ENCODE measurements around the gene MYH10. TPM values are rescaled to one million over a fixed set of nuclear protein-coding genes. Genes with fewer than 3 reads are reported as not detected.

The MYH10 gene
- total RNA-seq, 2 donors from 2014 or later = 0.42 to 0.99 TPM

GRCh38 chr17:8476741-8477140, 153.8 kb downstream of the MYH10 start:
- ATAC-seq = no peak
- H3K9me3 ChIP-seq (ENCODE audit: control insufficient read depth, low read length, poor library complexity, severe bottlenecking) = no peaks in the 10 kb centered on the region
- peak overlapping the region; percentile 53 for H3K27ac Mint-ChIP-seq
- no peaks in the 10 kb centered on the region for H3K27me3 Mint-ChIP-seq
- H3K36me3 Mint-ChIP-seq (ENCODE audit: low read depth) = peaks cover 9% of the 10 kb centered on the region
- peaks cover 7% of the 10 kb centered on the region for H3K4me1 Mint-ChIP-seq
- no peak for DNase-seq
- H3K4me3 Mint-ChIP-seq = no peak overlapping the region

GRCh38 chr17:8475781-8476180, 154.7 kb downstream of the MYH10 start:
- no peak for DNase-seq
- Mint-ChIP-seq H3K27me3 (no peaks in the 10 kb centered on the region), H3K27ac (no peak overlapping the region), H3K4me3 (peak overlapping the region; percentile 15), H3K4me1 (peaks cover 9% of the 10 kb centered on the region), H3K36me3 (ENCODE audit: low read depth) (peaks cover 11% of the 10 kb centered on the region)
- no peak for ATAC-seq
- H3K9me3 ChIP-seq (ENCODE audit: control insufficient read depth, low read length, poor library complexity, severe bottlenecking) = no peaks in the 10 kb centered on the region

DNA sequence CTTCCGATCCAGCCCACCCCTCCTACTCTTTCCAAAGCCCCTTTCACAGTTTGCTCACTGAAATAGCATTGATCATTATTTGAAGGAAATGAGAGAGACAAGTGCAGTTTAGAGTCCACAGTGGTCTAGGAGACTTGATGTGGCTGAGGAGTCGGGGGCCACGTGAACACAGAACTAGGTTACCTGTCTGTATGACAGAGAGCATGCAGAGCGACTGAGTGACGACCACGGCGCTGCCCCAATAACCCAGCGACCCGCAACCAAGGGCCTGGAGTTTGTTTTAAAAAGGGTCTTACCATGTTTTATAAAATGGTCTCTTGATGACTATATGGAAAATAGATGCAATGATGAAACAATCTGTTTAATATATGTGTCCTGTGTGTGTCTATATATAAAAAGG, 155.3 kb downstream of the MYH10 start:
- Mint-ChIP-seq H3K27ac (peak overlapping the region; percentile 9), H3K4me3 (no peak overlapping the region), H3K36me3 (ENCODE audit: low read depth) (peaks cover 11% of the 10 kb centered on the region), H3K27me3 (no peaks in the 10 kb centered on the region), H3K4me1 (peaks cover 9% of the 10 kb centered on the region)
- H3K9me3 ChIP-seq (ENCODE audit: control insufficient read depth, low read length, poor library complexity, severe bottlenecking) = no peaks in the 10 kb centered on the region
- ATAC-seq (no peak), DNase-seq (no peak)

DNA sequence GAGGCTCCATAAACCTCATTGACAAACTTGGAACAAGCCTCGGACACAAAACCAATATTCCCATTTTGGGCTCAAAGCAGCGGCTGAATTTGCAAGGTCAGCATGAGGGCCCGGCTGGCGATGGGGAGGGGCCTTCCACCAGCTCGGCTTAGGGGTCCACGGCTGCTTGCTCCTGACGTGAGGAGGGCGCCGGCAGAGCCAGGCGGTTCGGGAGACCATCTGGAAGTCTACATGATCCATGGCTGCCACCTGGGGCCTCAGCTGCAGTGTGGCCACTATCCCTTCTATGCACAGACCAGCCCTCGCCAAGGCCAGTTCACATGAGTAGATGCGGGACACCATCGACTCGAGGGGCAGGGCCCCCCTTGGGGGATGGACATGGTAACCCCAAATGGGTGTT, 155.7 kb downstream of the MYH10 start:
- peaks cover 9% of the 10 kb centered on the region for H3K36me3 Mint-ChIP-seq (ENCODE audit: low read depth)
- no peak for ATAC-seq

GRCh38 chr17:8473451-8474192, 156.9 kb downstream of the MYH10 start:
- Mint-ChIP-seq H3K27ac (no peak overlapping the region), H3K36me3 (ENCODE audit: low read depth) (peaks cover 8% of the 10 kb centered on the region)
- no peak for DNase-seq

More for the DNA sequence above, 155.7 kb downstream of the MYH10 start:
- Mint-ChIP-seq H3K4me1 (peaks cover 8% of the 10 kb centered on the region), H3K27ac (peak overlapping the region; percentile 9), H3K4me3 (no peak overlapping the region), H3K27me3 (no peaks in the 10 kb centered on the region)
- no peaks in the 10 kb centered on the region for H3K9me3 ChIP-seq (ENCODE audit: control insufficient read depth, low read length, poor library complexity, severe bottlenecking)
- DNase-seq = no peak

GRCh38 chr17:8472663-8473062, 157.9 kb downstream of the MYH10 start:
- H3K4me1 Mint-ChIP-seq = peaks cover 4% of the 10 kb centered on the region
- H3K36me3 Mint-ChIP-seq (ENCODE audit: low read depth) = peaks cover 8% of the 10 kb centered on the region
- no peak for ATAC-seq
- H3K27me3 Mint-ChIP-seq = no peaks in the 10 kb centered on the region
- no peak overlapping the region for H3K27ac Mint-ChIP-seq
- DNase-seq = no peak
- no peak overlapping the region for H3K4me3 Mint-ChIP-seq
- no peaks in the 10 kb centered on the region for H3K9me3 ChIP-seq (ENCODE audit: control insufficient read depth, low read length, poor library complexity, severe bottlenecking)

More at GRCh38 chr17:8473451-8474192, 156.9 kb downstream of the MYH10 start:
- no peaks in the 10 kb centered on the region for H3K9me3 ChIP-seq (ENCODE audit: control insufficient read depth, low read length, poor library complexity, severe bottlenecking)
- Mint-ChIP-seq H3K4me3 (no peak overlapping the region), H3K27me3 (no peaks in the 10 kb centered on the region), H3K4me1 (peaks cover 6% of the 10 kb centered on the region)
- no peak for ATAC-seq

DNA sequence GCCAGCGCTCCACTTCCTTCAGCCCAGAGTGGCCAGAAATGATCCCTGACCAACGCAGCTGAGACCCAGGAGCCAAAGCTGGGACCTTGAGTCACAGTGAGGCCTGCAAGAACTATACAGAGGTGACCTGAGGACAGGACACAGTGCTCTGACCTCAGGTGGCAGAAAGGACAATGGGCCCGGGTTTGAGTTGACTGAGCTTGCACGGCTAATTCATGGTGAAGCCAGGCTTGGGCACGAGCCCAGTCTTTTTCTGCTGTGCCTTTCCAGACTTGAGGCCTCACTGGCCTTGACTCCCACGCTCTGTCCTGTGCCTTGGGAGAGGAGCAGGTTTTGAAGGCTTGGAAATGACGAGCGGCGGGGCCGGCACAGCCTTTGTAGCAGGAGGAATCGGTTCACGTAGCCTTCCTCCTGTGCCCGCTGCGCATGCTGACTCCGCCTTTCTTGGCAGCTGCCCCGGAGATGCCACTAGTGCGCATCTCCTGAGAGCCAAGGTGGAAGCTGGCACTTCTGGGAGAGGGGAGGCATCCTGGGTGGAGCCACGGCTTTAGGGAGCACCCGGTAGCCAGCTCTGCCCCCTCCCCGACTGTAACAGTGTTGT, 160.0 kb downstream of the MYH10 start:
- Mint-ChIP-seq H3K4me3 (peak overlapping the region; percentile 1), H3K36me3 (ENCODE audit: low read depth) (peaks cover 5% of the 10 kb centered on the region), H3K4me1 (peaks cover 2% of the 10 kb centered on the region), H3K27ac (peak overlapping the region; percentile 56), H3K27me3 (no peaks in the 10 kb centered on the region)
- no peaks in the 10 kb centered on the region for H3K9me3 ChIP-seq (ENCODE audit: control insufficient read depth, low read length, poor library complexity, severe bottlenecking)
- ATAC-seq = no peak
- DNase-seq = no peak

GRCh38 chr17:8469964-8470363, 160.6 kb downstream of the MYH10 start:
- DNase-seq (no peak), ATAC-seq (no peak)
- Mint-ChIP-seq H3K36me3 (ENCODE audit: low read depth) (peaks cover 6% of the 10 kb centered on the region), H3K4me3 (peak overlapping the region; percentile 1), H3K27ac (no peak overlapping the region), H3K27me3 (no peaks in the 10 kb centered on the region), H3K4me1 (peaks cover 7% of the 10 kb centered on the region)
- no peaks in the 10 kb centered on the region for H3K9me3 ChIP-seq (ENCODE audit: control insufficient read depth, low read length, poor library complexity, severe bottlenecking)

DNA sequence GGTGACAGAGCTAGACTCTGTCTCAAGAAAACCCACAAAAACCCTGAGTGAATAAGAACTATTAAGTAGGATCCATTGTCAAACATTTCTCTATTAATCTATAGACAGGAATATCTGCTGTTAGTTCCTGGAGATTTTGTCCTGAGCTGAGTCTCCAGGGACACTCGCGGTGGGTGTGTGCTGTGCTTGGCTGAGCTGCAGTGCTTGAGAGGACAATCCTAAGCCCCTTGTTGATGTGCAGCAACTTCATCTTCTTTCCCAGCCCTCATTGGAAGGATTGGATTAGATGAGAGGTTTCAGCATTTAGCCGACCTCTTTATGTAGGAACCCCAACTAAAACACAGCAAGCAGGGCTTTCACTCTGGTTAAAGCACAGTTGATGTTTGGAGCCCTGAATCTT, 161.5 kb downstream of the MYH10 start:
- Mint-ChIP-seq H3K4me3 (no peak overlapping the region), H3K4me1 (peaks cover 15% of the 10 kb centered on the region), H3K27ac (no peak overlapping the region), H3K36me3 (ENCODE audit: low read depth) (peaks cover 9% of the 10 kb centered on the region), H3K27me3 (no peaks in the 10 kb centered on the region)
- ATAC-seq = no peak
- H3K9me3 ChIP-seq (ENCODE audit: control insufficient read depth, low read length, poor library complexity, severe bottlenecking) = no peaks in the 10 kb centered on the region
- DNase-seq = no peak

- no peak overlapping the region for H3K4me3 Mint-ChIP-seq
- peaks cover 10% of the 10 kb centered on the region for H3K36me3 Mint-ChIP-seq (ENCODE audit: low read depth)
- peak overlapping the region; percentile 21 for H3K27ac Mint-ChIP-seq
- ATAC-seq (no peak), DNase-seq (no peak)
- H3K27me3 Mint-ChIP-seq = no peaks in the 10 kb centered on the region
- no peaks in the 10 kb centered on the region for H3K9me3 ChIP-seq (ENCODE audit: control insufficient read depth, low read length, poor library complexity, severe bottlenecking)
- H3K4me1 Mint-ChIP-seq = peaks cover 20% of the 10 kb centered on the region
These were observed 162.4 kb downstream of the MYH10 start for GRCh38 chr17:8468127-8468526.

- ATAC-seq (no peak), DNase-seq (no peak)
- no peak overlapping the region for H3K4me3 Mint-ChIP-seq
- H3K9me3 ChIP-seq (ENCODE audit: control insufficient read depth, low read length, poor library complexity, severe bottlenecking) = no peaks in the 10 kb centered on the region
- H3K4me1 Mint-ChIP-seq = peaks cover 20% of the 10 kb centered on the region
- H3K27ac Mint-ChIP-seq = peak overlapping the region; percentile 21
- no peaks in the 10 kb centered on the region for H3K27me3 Mint-ChIP-seq
- H3K36me3 Mint-ChIP-seq (ENCODE audit: low read depth) = peaks cover 10% of the 10 kb centered on the region
These were observed 163.0 kb downstream of the MYH10 start for GRCh38 chr17:8467527-8467926.

DNA sequence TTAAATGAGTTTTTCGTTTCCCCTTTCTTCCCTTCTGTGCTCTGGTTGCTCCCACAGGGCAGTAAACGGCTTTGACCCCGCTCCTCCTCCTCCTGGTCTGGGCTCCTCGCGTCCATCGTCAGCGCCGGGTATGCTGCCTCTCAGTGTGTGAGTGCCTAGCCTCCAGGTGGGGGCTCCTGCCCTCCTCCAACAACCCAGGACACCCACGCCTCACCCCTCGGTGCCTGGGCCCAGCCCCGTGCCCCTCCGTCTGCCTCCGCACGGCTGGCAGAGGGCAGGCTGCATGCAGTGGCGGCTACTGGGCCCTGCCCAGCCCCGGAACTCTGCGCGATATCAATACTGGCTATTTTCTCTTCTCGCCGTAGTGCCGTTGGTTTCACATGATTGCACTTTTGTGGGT, 163.7 kb downstream of the MYH10 start:
- H3K4me1 Mint-ChIP-seq = peaks cover 20% of the 10 kb centered on the region
- H3K36me3 Mint-ChIP-seq (ENCODE audit: low read depth) = peaks cover 10% of the 10 kb centered on the region
- H3K27me3 Mint-ChIP-seq = no peaks in the 10 kb centered on the region
- no peak overlapping the region for H3K27ac Mint-ChIP-seq
- no peaks in the 10 kb centered on the region for H3K9me3 ChIP-seq (ENCODE audit: control insufficient read depth, low read length, poor library complexity, severe bottlenecking)
- H3K4me3 Mint-ChIP-seq = no peak overlapping the region
- no peak for ATAC-seq
- no peak for DNase-seq

GRCh38 chr17:8466456-8466855, 164.1 kb downstream of the MYH10 start:
- no peak for DNase-seq
- peaks cover 13% of the 10 kb centered on the region for H3K36me3 Mint-ChIP-seq (ENCODE audit: low read depth)
- H3K4me1 Mint-ChIP-seq = peaks cover 22% of the 10 kb centered on the region
- H3K27ac Mint-ChIP-seq = no peak overlapping the region
- H3K4me3 Mint-ChIP-seq = no peak overlapping the region
- no peak for ATAC-seq
- no peaks in the 10 kb centered on the region for H3K27me3 Mint-ChIP-seq
- no peaks in the 10 kb centered on the region for H3K9me3 ChIP-seq (ENCODE audit: control insufficient read depth, low read length, poor library complexity, severe bottlenecking)

- Mint-ChIP-seq H3K4me3 (no peak overlapping the region), H3K27ac (no peak overlapping the region), H3K4me1 (peaks cover 20% of the 10 kb centered on the region), H3K27me3 (no peaks in the 10 kb centered on the region), H3K36me3 (ENCODE audit: low read depth) (peaks cover 10% of the 10 kb centered on the region)
- H3K9me3 ChIP-seq (ENCODE audit: control insufficient read depth, low read length, poor library complexity, severe bottlenecking) = no peaks in the 10 kb centered on the region
- ATAC-seq (no peak), DNase-seq (no peak)
These were observed 164.8 kb downstream of the MYH10 start for GRCh38 chr17:8465759-8466158.

Data from T-helper 17 cell (primary cell).